ENCODE data around the gene HOXB13. TPM values are rescaled to one million over a fixed set of nuclear protein-coding genes. Genes with fewer than 3 reads are reported as not detected.

Gene HOXB13
- total and polyA plus RNA-seq, 3 donors from 2014 or later, result 0.24 TPM; not detected in 2

DNA sequence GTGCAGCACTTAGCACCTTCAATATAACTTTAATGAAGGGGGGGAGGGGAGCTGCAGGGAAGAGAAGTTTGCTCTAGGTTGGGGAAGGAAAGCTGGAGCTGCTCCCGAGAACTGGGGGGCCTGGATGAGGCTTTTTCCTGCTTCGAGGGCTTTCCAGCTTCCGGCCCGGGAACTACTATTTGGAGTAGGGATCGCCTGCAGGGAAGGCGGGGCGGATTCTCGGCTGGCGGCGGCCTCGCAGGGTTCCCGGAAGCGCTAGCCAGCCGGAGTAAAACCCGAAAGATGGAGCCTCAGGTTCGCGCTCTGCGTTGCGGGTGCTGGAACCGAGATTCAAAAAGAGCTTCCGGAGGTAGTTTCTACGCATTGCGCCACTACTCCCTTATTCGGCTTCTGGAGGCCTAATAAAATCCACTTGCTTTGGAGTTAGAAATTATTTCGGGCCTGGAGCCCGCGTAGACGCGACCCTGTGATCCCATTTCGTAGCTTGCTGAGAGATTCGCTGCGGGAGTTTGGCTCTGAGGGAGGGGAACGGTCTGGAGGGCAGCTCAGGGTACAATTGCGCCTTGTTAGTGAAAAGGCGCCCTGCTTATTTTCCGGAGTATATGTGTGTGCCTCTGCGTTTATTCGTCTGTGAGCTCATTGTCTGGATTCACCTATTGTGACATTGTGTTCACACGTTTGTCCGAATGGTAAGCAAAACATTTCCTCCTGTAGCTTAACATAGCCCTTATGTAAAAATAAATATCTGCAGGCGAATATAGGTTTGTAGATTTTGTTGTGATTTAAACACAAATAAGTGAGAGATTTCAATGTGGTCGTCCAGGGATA is 4.9 kb downstream of the HOXB13 start:
- no peaks in the 10 kb centered on the region for H3K36me3 ChIP-seq (ENCODE audit: low read depth, missing control alignments)
- peak overlapping the region in 1 of 2 donors; percentile 26 for H3K4me3 ChIP-seq
- peaks cover 23% of the 10 kb centered on the region for H3K4me1 ChIP-seq
- intact Hi-C loops (cut with DNase I; ENCODE audit: low total_unique reads), result loop anchor here (10.0 kb wide), 1 partner anchor 71 kb away; no protein-coding TSS in a partner anchor
- 16 to 19% methylated on average over 41 to 42 of the region's 42 CpGs for WGBS, 2 donors
- no peak for DNase-seq
- H3K9me3 ChIP-seq, result no peaks in the 10 kb centered on the region
- TF ChIP-seq, protein P1, sequence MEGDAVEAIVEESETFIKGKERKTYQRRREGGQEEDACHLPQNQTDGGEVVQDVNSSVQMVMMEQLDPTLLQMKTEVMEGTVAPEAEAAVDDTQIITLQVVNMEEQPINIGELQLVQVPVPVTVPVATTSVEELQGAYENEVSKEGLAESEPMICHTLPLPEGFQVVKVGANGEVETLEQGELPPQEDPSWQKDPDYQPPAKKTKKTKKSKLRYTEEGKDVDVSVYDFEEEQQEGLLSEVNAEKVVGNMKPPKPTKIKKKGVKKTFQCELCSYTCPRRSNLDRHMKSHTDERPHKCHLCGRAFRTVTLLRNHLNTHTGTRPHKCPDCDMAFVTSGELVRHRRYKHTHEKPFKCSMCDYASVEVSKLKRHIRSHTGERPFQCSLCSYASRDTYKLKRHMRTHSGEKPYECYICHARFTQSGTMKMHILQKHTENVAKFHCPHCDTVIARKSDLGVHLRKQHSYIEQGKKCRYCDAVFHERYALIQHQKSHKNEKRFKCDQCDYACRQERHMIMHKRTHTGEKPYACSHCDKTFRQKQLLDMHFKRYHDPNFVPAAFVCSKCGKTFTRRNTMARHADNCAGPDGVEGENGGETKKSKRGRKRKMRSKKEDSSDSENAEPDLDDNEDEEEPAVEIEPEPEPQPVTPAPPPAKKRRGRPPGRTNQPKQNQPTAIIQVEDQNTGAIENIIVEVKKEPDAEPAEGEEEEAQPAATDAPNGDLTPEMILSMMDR (IDR thresholded peaks at IDR 0.05), result no peak
- no peak for TF ChIP-seq POLR2A (IDR thresholded peaks at IDR 0.05)
- no peak overlapping the region for H3K27ac ChIP-seq
- peaks cover under 1% of the 10 kb centered on the region for H3K27me3 ChIP-seq

DNA sequence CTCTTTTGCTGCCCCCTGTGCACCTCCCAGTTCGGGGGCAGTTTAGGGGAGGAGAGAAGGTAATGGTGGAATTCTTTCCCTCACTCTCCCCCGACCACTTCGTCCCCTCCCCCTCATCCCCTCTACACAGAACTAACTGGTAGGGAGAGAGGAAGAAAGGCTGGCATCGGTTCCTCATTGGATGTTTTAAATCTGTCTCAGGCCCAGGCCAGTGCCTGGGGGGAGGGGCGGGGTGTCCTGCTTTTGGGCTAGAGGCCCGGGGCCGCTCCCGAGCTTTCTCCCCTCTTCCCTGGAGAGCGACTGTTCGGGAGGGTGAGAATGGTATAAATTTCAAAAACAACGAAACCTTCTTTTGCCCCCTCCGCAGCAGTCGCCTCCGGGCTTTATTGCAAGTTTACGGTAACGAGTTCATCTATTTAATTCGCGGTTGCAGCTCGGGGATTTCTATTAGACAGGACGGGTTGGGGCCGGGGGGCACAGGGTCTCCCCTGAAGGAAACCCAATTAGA is 5.6 kb downstream of the HOXB13 start, which contains the start of gene PRAC2:
Gene PRAC2, plus strand, starts transcription at position 271 of the 508 bp plus-strand sequence. CDS start 1,226 bp downstream, outside the sequence.
- Histone ChIP-seq H3K4me3 (peak within 1 kb of the TSS in 1 of 2 donors; percentile 26), H3K27ac (no peak within 1 kb of the TSS), H3K36me3 (ENCODE audit: low read depth, missing control alignments) (no peaks in the 10 kb centered on the region), H3K9me3 (no peaks in the 10 kb centered on the region), H3K27me3 (peaks cover 3% of the 10 kb centered on the region), H3K4me1 (peaks cover 17% of the 10 kb centered on the region)
- 6 to 8% methylated on average over 21 of the region's 21 CpGs for WGBS, 2 donors
- DNase-seq, result no peak
- intact Hi-C loops (cut with DNase I; ENCODE audit: low total_unique reads), result loop anchor here (10.0 kb wide), 1 partner anchor 72 kb away; no protein-coding TSS in a partner anchor
- TF ChIP-seq, protein P1 (IDR thresholded peaks at IDR 0.05), result no peak
- no peak for TF ChIP-seq POLR2A (IDR thresholded peaks at IDR 0.05)

DNA sequence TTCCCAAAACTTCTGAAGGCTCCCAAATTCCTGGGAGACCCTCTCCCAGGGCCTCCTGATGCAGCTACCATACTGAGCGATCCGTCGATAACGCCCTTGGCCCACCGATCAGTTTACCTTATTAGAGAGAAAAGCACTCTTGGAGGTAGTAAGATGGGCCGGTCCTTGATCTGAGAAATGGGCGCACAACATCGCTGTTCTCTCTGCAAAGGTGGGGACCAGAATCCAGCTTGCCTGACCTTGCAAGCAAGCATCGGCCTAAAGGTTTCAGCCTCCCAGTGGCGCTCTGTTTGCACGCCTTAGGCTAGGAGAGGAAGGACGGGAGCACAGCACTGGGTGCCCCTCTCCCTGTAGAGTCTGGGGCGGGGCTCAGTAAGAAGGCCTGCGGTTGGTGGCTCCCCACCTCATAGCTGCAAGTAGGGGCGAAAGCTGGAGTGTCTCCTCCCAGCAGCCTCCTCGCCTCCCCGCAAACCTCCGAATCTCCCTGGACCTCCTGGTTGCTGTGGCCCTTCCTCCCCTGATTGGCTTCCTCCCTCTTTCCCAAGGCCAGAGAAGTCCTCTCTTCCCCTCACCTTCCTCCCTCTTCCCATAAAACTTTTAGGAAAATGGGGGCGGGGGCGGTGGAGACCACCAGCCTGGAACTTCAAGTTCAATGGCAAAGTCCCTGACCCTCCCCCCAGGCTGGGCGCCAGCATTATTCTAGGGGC is 6.2 kb downstream of the HOXB13 start, which contains the start of gene PRAC1:
Gene PRAC1, minus strand, starts transcription at position 318 of the 707 bp plus-strand sequence. Its CDS starts 126 bp downstream, at position 192.
- Histone ChIP-seq H3K27ac (no peak within 1 kb of the TSS), H3K4me1 (peaks cover 17% of the 10 kb centered on the region), H3K9me3 (no peaks in the 10 kb centered on the region), H3K36me3 (ENCODE audit: low read depth, missing control alignments) (no peaks in the 10 kb centered on the region), H3K27me3 (peaks cover 3% of the 10 kb centered on the region), H3K4me3 (peak within 1 kb of the TSS in 1 of 2 donors; percentile 26)
- DNase-seq, result no peak
- intact Hi-C loops (cut with DNase I; ENCODE audit: low total_unique reads), result loop anchor here (10.0 kb wide), 1 partner anchor 72 kb away; no protein-coding TSS in a partner anchor
- WGBS, 2 donors, result 7 to 9% methylated on average over 21 of the region's 21 CpGs
- TF ChIP-seq, protein P1 (IDR thresholded peaks at IDR 0.05), result no peak
- no peak for TF ChIP-seq POLR2A (IDR thresholded peaks at IDR 0.05)

DNA sequence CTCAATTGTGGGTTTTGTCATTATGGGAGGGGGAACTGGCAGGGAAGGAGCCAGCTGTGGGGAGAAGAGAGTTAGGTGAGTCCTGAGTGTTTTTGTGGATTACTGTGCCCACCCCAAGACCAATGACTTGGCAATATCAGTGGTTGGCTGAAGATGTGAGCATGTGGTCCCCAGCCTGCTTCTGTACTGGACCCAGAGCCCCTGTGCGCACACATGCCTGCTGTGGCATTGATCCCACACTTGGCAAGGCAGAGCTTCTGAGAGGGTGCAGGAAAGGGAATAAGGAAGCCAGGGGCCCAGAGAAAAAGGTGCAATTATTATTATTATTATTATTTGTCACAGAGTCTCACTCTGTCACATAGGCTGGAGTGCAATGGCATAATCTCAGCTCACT is 7.5 kb downstream of the HOXB13 start:
- WGBS, 2 donors, result 33 to 52% methylated on average over 1 of the region's 1 CpG
- no peak for TF ChIP-seq POLR2A (IDR thresholded peaks at IDR 0.05)
- TF ChIP-seq, protein P1 (IDR thresholded peaks at IDR 0.05), result no peak
- Histone ChIP-seq H3K36me3 (ENCODE audit: low read depth, missing control alignments) (no peaks in the 10 kb centered on the region), H3K9me3 (no peaks in the 10 kb centered on the region), H3K4me3 (no peak overlapping the region), H3K27ac (no peak overlapping the region), H3K4me1 (peaks cover 17% of the 10 kb centered on the region), H3K27me3 (peaks cover 3% of the 10 kb centered on the region)
- no peak for DNase-seq
- intact Hi-C loops (cut with DNase I; ENCODE audit: low total_unique reads), result loop anchor here (10.0 kb wide), 1 partner anchor 74 kb away; no protein-coding TSS in a partner anchor
